Stimulated activated CD8-positive, alpha-beta memory T cell treated with anti-CD3 and anti-CD28 coated beads, Interleukin-4, amount 100 ng/mL, for 48 hours (primary cell): Measurements from ENCODE around the gene CNR2.
"Not testable (repeated sequence)": the region's sequence is repeated elsewhere in the genome, so short reads cannot be mapped to it uniquely, and the experiment has no call there.

Experiments used
- DNase-seq: peaks from one replicate; pipeline ENCODE4 v3.0.0-alpha.2; 2020

Gene CNR2

DNA sequence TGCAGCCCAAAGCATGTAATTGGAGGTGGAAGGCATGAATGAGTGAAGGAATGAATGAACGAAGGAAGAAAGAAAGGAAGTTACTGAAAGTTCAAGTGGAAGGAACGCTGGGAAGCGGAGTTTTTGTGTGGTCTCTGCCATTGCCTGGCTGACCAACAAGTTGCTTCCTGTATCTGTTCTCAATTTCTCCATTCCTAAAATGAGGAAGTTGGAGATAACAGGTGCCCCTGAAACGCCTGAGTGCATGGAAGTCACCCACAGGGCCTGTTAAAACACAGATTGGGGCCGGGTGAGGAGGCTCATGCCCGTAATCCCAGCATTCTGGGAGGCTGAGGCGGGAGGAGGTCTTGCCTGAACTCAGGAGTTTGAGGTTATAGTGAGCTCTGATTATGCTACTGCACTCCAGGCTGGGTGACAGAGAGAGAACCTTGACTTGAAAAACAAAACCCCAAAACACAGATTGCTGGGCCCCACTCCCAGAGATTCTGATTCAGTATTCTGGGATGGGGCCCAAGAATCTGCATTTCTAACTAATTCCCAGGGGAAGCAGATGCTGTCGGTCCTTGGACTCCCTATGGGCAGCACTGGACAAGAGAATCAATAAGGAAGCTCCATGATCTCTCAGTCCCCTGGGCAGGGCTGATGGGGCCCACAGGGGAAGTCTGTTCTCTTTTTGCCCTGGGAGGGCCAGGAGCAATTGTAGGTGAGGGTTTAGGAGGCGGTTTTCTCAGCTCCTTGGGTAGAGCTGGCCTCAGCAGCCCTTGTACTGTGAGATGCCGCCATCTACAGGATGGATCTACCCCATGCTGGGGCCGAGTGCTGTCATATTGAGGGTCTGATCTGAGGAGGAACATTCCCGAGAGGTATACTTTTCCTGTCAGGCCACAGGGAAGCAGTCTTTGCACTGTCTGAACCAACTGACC lies 3.3 kb upstream of the CNR2 start:
- DNase-seq: peak; percentile 72

DNA sequence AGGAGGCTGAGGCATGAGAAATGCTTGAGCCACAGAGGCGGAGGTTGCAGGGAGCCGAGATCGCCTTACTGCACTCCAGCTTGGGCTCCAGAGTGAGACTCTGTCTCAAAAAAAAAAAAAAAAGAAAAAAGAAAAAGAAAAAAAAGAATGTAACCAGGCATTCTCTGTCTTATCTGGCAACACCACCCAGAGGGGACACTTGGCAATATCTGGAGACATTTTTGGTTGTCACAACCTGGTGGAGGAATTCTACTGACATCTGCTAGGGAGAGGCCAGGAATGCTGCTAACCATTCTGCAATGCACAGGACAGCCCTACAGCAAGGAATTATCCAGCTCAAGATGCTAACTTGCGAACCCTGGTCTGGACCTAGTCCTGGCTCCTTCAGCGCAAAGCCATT lies 2.3 kb upstream of the CNR2 start:
- no peak for DNase-seq

DNA sequence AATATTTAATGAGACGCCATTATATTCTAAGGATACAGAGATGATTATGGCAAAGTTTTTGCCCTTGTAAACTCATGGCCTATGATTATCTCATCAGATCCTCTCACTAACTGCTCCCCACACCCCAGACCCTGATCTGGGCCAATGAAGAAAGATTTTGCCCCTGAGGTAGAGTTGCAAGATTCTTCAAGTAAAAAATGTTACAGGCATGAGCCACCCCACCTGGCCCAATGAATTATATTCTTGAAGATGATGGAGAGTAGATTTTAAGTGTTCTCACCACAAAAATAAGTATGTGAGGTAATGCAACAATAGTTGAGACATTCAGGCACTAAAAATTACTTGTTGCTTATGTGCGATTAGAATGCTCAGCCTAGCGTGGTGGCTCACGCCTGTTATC lies 1.8 kb upstream of the CNR2 start:
- DNase-seq: no peak

DNA sequence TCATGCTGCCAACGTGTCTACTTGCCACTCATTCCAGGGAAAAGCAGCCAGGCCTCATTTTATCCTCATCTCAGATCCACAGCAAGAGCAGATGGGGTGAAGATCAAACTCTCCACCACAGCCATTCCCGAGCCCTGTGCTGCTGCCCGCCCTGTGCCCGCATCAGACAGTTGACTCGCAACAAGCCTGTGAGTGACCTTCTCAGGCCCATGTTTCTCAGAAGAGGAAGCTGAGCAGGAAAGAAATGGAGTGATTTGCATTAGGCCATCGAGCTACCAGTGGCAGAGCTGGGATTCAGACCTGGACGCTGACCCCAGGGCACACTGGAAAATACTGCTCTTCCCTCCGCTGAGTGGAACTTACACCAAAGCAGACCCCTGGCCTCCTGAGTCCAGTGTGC lies 1.2 kb downstream of the CNR2 start:
- no peak for DNase-seq

DNA sequence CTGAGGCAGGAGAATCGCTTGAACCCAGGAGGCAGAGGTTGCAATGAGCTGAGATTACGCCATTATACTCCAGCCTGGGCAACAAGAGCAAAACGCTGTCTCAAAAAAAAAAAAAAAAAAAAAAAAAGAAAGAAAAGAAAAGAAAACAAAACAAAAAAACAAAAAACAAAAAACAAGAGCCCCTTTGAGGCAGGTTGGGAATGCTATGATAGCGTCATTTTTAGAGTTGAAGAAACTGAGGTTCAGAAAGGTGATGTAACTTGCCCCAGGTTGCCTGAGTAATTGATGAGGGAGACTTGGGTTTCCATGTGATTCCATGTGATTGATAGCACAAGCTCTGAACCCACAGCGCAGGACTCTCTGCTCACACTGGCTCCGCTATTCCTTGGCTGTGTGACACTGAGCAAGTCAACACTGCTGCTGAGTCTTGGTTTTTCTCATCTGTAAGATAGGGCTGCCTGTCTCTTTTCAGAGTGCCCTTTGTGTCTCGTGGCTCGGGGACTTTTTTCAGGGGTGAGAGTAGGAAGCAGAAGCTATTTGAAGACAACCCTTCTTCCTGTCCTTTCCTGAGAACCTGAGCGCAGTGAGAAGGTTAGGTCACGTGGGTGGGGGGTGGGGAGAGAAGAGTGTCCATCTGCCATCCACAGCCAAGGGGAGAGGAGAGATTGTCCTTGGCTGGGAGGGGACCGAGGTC lies 2.5 kb downstream of the CNR2 start:
- no peak for DNase-seq

DNA sequence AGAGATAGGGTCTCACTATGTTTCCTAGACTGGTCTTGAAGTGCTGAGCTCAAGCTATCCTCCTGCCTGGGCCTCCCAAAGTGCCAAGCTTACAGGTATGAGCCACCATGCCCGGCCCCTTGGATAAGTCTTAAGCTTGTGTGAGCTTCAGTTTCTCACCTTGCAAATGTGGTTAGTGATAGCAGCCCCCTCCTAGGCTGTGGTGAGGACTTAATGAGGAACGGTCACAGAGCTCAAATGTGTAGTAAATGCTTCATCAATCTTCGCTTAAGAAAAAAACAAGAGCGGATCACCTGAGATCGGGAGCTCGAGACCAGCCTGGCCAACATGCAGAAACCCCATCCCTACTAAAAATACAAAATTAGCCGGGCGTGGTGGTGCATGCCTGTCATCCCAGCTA lies 3.0 kb downstream of the CNR2 start:
- DNase-seq: no peak

DNA sequence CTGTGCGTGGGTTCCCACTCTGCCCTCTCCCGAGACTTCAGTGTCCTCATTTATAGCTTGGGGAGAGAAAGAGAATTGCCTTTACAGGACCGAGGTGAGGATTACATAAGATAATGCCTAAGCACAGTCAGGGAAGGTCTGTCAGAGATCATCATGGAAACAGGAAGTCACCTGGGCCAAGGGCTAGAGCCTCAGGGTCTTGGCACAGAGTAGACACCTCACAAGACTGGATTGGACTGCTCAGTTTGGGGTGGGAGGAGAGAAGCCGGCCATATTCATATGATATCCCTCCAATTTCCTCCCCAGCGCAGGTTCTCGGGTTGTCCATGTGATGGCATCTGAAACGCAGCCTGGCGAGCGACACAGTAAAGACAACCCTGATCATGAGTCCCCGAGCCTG lies 3.8 kb downstream of the CNR2 start:
- no peak for DNase-seq

DNA sequence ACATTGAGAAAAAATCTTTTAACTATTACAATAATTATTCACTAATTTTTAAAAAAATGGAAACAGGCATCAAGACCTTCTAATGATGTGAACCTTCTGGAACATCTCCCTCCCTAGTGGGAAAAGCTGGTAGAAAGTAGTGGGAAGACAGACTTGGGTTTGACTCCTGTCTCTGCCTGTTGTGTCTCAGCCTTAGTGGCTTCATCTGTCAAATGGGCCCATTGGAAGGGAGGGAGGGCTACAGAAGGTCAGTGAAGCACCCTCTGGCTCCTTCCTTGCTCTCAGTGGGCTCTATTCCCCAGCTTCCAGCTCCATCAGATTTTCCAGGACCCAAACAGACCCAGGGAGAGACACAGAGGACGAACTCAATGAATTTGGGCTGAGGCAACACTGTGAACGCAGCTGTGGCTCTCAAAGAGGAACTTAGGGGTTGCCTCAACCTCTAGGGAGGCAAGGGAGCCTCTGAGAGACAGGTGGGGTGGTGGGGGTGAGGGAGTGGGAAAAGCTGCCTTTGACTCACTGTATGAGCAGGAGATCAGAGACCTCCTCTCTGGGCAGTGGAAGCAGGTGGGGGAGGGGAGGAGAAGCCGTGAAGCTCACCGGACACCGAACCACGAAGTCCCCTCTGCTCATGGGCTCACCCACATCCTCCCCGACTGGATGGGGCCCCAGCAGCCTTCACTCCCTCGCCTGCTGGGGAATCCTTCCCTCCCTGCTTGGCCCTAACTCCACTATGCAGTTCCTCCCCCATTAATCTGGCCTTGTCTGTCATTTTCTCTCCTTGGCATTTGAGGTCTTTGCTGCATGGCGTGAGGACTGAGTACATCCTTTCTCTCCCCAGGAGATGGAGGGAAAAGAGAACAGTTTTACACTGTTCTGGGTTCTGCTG lies 4.5 kb downstream of the CNR2 start:
- DNase-seq: no peak

DNA sequence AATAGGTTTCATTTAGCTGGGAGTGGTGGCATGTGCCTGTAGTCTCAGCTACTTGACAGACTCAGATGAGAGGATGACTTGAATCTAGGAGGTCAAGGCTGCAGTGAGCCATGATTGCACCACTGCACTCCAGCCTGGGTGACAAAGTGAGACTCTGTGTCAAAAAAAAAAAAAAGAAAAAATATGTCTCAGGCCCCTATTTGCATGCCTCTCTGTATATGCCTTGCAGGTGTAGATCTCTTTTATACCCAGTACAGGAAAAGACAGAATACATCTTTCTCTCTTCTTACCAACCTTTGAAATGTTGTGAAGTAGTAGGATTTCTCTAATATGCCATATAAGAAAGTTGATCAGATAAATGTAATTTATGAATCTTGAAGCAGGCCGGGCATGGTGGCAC lies 6.4 kb downstream of the CNR2 start:
- DNase-seq: no peak

DNA sequence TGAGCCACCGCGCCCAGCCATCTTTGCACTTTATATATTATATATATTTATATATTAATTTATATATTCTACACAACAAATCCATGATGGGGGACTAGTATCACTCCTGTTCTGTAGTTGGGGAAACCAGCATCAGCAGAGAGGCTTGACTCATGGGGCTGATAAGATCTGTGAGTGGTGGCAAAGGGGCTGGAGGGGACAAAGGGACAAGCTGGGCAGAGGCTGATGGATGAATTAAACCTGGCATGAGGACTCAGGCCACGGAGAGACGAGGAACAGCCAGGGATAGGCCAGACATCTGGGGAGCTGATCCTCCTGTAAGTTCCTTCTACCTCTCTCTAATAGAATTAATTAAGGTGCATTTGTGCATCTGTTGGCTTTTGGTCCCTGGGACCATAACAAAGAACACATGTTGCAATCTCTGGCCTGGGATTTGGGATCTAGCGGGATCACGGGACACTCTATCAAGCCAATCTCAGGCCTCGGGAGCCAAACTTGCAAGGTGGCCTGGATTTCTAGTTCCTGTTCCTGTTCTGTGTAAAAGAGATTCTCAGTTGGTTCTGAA lies 7.6 kb downstream of the CNR2 start:
- no peak for DNase-seq

DNA sequence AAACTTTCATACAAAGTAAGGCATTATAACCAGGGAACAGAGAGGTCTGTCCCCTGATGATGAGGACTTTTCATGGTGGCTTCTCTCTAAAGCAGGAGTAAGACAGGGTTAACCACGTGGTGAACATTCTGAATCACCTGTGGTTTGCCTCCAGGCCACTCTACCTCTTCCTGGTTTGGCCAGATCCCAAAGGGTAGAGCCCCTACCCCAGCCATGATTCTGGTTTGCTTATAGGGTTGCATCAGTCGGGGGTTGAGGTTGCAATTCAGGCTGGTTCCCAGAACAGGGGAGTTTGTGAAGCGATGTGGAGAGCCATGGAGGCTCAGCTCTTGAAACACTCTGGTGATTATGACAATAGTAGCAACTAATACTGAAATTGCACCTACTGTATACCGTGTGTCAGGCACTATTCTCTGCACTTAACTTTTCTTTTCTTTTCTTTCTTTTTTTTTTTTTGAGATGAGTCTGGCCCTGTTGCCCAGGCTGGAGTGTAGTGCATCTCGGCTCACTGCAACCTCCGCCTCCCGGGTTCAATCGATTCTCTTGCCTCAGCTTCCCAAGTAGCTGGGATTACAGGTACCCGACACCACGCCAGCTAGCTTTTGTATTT lies 8.3 kb downstream of the CNR2 start:
- peak; percentile 69 for DNase-seq

DNA sequence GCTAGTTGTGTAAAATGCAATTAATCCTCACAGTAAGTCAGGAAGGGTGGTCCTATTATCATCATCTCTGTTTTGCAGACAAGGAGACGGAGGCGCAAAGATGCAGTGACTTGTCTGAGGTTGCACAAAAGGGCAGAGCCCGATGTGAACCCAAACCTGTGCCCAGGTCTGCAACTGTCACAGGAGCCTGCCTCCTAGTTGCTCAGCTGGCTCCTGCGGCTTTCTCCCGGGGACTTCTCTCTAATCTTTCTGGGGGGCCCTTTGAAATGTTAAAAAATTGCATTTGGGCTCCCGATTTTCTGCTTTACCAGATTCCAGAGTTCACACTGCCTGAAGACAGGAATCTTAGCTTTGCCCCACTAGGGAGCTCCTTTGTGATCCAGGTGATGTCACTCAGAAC lies 9.4 kb downstream of the CNR2 start:
- no peak for DNase-seq

DNA sequence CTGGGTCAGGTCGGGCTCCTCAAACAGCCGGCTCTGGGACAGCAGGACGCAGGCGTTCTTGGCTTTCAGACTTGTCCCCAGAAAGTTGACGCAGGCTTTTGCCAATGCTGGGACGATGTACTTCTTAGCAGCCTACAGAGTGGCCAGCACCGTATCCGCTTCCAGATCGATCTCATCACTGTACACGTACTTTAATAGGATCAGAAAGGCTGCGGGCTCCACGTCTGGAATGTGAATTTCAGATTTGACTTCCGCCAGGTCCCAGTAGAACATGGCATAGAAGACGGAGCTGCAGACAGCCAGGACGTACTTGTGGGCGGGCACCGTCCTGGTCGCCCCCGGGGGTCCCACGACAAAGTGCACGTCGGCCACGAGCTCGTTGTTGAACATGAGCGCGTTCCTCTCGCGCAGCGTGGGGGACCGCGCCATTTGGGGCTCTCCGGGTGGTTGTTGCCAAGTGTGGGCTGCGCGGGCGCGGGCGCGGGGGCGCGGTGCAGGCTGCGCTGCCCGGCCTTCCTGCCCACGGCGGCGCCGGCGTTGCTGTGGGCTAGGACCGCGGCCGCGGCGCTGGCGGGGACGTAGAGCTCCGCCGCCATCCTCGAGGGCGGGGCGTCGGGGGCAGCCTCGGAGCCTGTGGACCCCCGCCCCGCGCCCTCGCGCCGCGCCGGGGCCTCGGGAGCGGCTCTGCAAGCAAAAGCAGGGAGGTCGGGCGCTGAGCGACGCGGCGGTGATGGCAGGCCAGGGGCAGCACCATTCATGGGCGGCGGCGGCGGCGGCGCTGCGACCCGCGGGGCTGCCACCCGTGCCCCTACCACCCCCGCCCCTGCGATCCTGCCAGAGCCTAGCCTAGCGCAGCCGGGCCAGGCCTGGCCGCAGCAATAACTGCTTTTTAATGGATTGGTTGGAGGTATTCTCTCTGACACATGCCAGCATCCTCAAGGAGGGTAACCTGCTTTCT lies 10.6 kb downstream of the CNR2 start:
- DNase-seq: no peak

DNA sequence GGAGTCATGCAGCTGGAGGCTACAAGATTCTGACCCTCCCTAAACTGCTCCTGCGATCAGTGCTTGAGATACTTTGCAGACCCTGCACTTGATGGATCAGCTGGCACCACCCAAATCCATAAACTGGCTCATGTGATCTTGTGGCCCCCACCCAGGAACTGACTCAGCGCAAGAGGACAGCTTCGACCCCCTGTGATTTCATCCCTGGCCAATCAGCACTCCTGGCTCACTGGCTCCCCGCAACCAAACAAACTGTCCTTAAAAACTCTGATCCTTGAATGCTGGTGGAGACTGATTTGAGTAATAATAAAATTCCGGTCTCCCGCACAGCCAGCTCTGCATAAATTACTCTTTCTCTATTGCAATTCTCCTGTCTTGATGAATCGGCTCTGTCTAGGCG lies 13.1 kb downstream of the CNR2 start:
- not testable (repeated sequence) for DNase-seq

DNA sequence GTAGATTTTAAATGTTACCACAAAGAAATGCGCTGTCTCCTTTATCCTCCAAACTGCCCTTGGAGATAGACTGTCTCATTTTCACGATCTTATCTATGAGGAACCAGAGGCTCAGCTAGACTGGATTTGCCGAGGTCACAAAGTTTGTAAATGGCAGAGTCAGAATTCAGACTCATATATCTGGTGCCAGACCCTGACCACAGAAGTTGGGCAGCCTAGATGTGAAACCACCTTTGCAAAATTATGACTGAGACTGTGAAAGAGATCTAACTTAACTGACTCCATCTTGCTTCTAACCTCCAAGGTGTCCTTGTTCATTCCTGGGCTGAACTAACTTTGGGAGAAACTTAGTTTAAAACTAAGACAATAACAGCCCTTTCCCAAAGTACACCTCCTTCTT lies 14.1 kb downstream of the CNR2 start:
- no peak for DNase-seq

DNA sequence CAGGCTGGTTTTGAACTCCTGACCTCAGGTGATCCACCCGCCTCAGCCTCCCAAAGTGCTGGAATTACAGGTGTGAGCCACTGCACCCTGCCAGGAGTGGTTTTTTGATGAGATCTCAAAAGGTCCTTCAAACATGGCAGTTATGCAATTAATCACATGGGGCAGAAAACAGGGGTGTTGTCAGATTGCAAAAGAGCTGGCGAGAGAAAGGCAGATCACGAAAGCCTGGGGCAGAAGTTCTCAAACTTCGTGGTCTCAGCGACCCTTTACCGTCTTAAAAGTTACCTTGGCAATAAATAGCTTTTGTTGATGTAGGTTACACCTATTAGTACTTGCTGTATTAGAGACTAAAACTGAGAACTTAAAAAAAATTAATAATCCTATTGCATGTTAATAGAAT lies 16.1 kb downstream of the CNR2 start:
- no peak for DNase-seq

DNA sequence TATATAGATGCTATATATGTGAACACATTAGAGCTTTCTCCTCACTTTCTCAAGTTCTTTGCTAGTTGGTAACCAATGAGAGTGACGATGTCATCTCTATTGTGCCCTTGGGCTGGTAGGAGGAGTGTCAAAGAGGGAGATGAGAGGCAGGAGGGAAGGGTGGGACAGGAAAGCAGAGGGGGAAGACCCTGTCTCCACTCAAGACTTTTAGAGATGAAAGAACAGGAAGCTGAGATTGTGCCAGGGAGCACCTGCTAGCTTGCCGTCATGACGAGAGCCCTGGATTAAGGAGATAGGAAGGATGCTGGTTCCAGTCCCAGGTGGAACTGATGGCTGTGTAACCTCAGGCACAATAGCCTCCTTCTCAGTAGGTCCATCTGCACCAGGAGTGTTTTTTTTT lies 16.7 kb downstream of the CNR2 start:
- no peak for DNase-seq

DNA sequence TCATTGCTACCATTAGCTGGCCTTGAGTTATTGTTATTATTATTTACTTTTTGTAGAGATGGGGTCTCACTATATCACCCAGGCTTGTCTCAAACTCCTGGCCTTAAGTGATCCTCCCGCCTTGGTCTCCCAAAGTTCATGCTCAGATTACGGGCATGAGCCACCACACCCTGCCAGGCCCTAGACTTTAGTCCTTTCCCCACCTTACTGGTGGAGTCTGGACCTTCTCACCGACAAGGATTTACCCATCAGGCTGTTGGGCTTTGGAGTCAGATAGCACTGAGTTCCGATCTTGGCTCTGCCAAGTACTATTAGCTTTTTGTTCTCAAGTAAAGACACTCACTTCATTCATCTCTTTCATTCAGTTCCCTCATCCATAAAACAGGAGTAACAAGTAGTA lies 17.2 kb downstream of the CNR2 start:
- DNase-seq: no peak

DNA sequence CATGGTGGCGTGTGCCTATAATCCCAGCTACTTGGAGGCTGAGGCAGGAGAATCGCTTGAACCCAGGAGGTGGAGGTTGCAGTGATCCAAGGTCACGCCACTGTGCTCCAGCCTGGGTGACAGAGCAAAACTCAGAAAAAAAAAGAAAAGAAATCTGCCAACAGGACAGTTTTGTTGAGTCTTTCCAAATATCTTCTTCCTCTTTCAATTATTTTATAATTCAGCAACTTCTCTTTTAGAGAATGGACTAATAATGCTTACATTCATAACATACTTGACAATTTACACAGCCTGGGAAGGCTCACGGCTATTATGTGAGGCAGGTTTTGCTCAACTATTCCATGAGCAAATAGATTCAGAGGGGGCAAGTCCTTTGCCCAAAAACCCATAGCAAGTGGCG lies 18.1 kb downstream of the CNR2 start:
- DNase-seq: no peak

DNA sequence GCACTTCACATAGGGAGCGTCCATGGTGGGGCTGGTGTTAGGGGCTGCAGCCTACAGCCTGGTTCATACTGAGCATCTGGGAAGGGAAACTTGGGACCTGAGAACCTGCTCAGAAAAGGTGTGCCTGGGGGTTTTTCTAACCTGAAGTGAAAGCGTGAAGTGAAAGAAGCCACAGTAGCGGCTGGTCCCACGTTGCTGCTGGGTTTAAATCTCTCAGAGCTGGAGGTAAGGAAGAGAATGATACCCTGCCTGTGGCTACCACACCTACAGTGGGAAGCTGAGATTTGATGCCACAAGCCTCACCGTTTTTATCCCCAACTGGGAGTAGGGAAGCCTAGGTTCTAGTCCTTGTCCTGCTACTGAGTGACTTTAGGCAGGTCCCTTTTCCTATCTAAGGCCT lies 24.1 kb downstream of the CNR2 start:
- no peak for DNase-seq

DNA sequence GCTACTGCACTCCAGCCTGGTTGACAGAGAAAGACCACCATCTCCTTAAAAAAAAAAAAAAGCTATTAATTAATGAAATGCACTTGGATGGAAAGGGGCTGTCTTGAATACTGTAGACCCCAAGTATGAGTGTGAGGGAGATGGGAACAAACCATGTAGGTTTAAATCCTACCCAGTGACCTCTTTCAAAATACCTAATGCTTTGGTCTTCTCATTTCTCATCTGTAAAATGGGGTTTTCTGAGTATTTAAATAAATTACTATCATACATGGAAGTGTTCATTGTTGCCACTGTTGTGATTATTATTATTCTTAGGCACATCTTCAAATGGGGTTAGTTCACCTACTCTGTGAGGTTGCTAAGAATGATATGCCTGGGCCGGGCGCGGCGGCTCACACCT lies 27.9 kb downstream of the CNR2 start:
- DNase-seq: no peak

DNA sequence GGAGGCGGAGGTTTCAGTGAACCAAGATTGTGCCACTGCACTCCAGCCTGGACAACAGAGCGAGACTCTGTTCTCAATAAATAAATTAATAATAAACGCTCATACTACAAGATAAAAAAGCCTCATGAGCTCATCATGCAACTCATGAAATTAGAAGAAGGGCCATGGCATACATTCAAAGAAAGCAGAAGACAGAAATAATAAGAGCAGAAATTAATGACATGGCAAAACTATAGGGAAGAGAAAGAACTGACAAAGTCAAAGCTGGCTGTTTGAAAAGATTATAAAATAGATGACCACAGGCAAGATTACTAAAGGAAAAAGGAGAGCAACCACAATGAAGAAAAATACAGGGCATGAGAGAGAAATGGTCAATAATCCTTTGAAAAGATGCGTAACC lies 30.4 kb downstream of the CNR2 start:
- DNase-seq: no peak
